ENCODE measurements around the gene PPIL6.

GRCh38 chr6:109388265-109388664, 52.2 kb downstream of the PPIL6 start:
- no peak for TF ChIP-seq CTCF (IDR thresholded peaks at IDR 0.05)
- TF ChIP-seq POLR2A (IDR thresholded peaks at IDR 0.05) = no peak

Data from transverse colon (tissue), 3 donors.